Hepatocyte (in vitro differentiated cells): Measurements from ENCODE around the gene GPC5. TPM values are rescaled to one million over a fixed set of nuclear protein-coding genes. Genes with fewer than 3 reads are reported as not detected.
"Not testable (repeated sequence)": the region's sequence is repeated elsewhere in the genome, so short reads cannot be mapped to it uniquely, and the experiment has no call there.

Experiments used
- DNase-seq: peaks from one replicate; pipeline ENCODE4 v3.0.0-alpha.2; 2016; ENCODE audit warnings: low spot score
- H2AFZ ChIP-seq: fragments of 200-600 bp; sonication (generic); 2 replicates; pipeline ENCODE4 v1.6.0; 2016; ENCODE audit warnings: antibody characterized with exemption, mild to moderate bottlenecking
- H3K27ac ChIP-seq: fragments of 200-600 bp; sonication (generic); 2 replicates; pipeline ENCODE4 v1.5.1; 2016; ENCODE audit warnings: mild to moderate bottlenecking
- H3K27me3 ChIP-seq: fragments of 200-600 bp; sonication (generic); 2 replicates; pipeline ENCODE4 v1.6.1; 2016
- H3K36me3 ChIP-seq: fragments of 200-600 bp; sonication (generic); replicated peaks from 2 replicates; pipeline ENCODE4 v1.5.1; 2016; ENCODE audit warnings: low read depth; ENCODE audit not compliant: insufficient read depth
- H3K4me1 ChIP-seq: fragments of 200-600 bp; sonication (generic); 2 replicates; pipeline ENCODE4 v1.5.1; 2016; ENCODE audit warnings: mild to moderate bottlenecking, moderate library complexity; ENCODE audit not compliant: insufficient read depth
- H3K4me2 ChIP-seq: fragments of 200-600 bp; sonication (generic); 2 replicates; pipeline ENCODE4 v1.6.0; 2016
- H3K4me3 ChIP-seq: fragments of 200-600 bp; sonication (generic); 2 replicates; pipeline ENCODE4 v1.5.1; 2016; ENCODE audit warnings: mild to moderate bottlenecking
- H3K79me2 ChIP-seq: fragments of 200-600 bp; sonication (generic); 2 replicates; pipeline ENCODE4 v1.6.0; 2017; ENCODE audit warnings: mild to moderate bottlenecking
- H3K9me2 ChIP-seq: fragments of 200-600 bp; sonication (generic); replicated peaks from 2 replicates; pipeline ENCODE4 v1.6.0; 2017; ENCODE audit warnings: mild to moderate bottlenecking; ENCODE audit not compliant: insufficient read depth
- H3K9me3 ChIP-seq: fragments of 200-600 bp; sonication (generic); 2 replicates; pipeline ENCODE4 v1.5.1; 2016; ENCODE audit warnings: low read depth, mild to moderate bottlenecking
- H4K20me1 ChIP-seq: fragments of 200-600 bp; sonication (generic); 2 replicates; pipeline ENCODE4 v1.6.0; 2016; ENCODE audit warnings: mild to moderate bottlenecking; ENCODE audit not compliant: insufficient read depth, poor library complexity, severe bottlenecking
- CTCF ChIP-seq: fragments of 200-600 bp; sonication (generic); IDR thresholded peaks from 2 replicates; pipeline ENCODE4 v1.5.1; 2016; ENCODE audit warnings: antibody characterized with exemption, mild to moderate bottlenecking; ENCODE audit not compliant: poor library complexity
- EZH2 ChIP-seq: fragments of 200-600 bp; sonication (generic); IDR thresholded peaks from 2 replicates; pipeline ENCODE4 v1.6.1; 2016; ENCODE audit warnings: antibody characterized with exemption, mild to moderate bottlenecking, borderline replicate concordance
- EZH2phosphoT487 ChIP-seq: fragments of 200-600 bp; sonication (generic); IDR thresholded peaks from one replicate; pipeline ENCODE4 v1.6.1; 2018; ENCODE audit warnings: antibody characterized with exemption, mild to moderate bottlenecking, low read depth, moderate library complexity; ENCODE audit not compliant: unreplicated experiment, severe bottlenecking
- WGBS: methylation state at CpG from one replicate; pipeline ENCODE4 v1.1.6; 2016; ENCODE audit warnings: low lambda C conversion rate; ENCODE audit errors: missing lambda C conversion rate; 5-methylcytosine and 5-hydroxymethylcytosine counted together
- polyA plus RNA-seq: library from polyadenylated mRNA; unstranded; fragments of >200 nt; fragmentation: Nextera tagmentation; extraction: Ambion mirVana; gene quantifications from 2 replicates; pipeline ENCODE4 v1.2.1, GENCODE V29; 2016
- total RNA-seq: library from RNA; depleted of rRNA; stranded (reverse); fragments of >200 nt; gene quantifications from 2 replicates; pipeline ENCODE4 v1.2.3, GENCODE V29; 2014

GPC5 gene
- total and polyA plus RNA-seq, 2 experiments from 2014 or later = 3.9 to 5.4 TPM

DNA sequence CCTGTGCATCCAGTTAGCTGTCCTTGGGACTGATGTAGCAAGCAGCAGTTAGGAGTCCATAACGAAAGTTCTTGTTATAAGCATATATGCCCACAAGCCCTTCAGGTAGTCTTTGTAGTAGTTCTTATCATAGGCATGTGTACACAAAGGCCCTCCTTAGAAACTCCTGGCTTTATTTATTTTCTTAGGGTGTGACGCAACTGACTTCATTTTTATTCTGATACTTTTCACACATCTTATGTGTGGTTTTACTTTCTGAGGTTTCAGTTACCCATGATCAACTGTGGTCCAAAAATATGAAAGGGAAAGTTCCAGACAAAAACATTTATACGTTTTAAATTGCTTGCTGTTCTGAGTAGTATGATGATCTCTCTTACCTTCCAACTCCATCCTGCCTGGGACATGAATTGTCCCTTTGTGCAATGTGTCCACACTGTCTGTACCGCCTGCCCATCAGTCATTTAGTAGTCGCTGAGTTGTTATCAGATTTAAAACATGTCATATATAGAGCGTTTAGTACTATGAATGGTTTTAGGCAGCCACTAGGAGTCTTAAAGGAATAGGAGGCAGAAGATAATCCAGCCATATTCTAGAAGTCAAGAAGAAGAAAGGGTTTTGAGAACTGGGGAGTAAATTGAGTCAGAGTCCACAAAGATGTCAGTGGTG lies 19.4 kb downstream of the GPC5 start:
- no peaks in the 10 kb centered on the region for H3K9me2 ChIP-seq
- H3K27ac ChIP-seq = no peak overlapping the region
- DNase-seq = no peak
- TF ChIP-seq EZH2 (no peak), EZH2phosphoT487 (no peak), CTCF (no peak)
- WGBS = 52% methylated on average over 6 of the region's 6 CpGs
- no peak overlapping the region for H3K4me2 ChIP-seq
- no peaks in the 10 kb centered on the region for H3K9me3 ChIP-seq
- no peak overlapping the region for H3K4me3 ChIP-seq
- H3K4me1 ChIP-seq = no peaks in the 10 kb centered on the region
- no peaks in the 10 kb centered on the region for H3K79me2 ChIP-seq
- H3K27me3 ChIP-seq = no peaks in the 10 kb centered on the region
- no peak overlapping the region for H2AFZ ChIP-seq
- H4K20me1 ChIP-seq = no peaks in the 10 kb centered on the region
- no peaks in the 10 kb centered on the region for H3K36me3 ChIP-seq

- Histone ChIP-seq H4K20me1 (no peaks in the 10 kb centered on the region), H3K27me3 (no peaks in the 10 kb centered on the region), H3K79me2 (no peaks in the 10 kb centered on the region), H3K4me1 (no peaks in the 10 kb centered on the region), H3K4me2 (no peak overlapping the region), H3K9me3 (no peaks in the 10 kb centered on the region), H2AFZ (no peak overlapping the region), H3K4me3 (no peak overlapping the region), H3K9me2 (no peaks in the 10 kb centered on the region), H3K36me3 (no peaks in the 10 kb centered on the region), H3K27ac (no peak overlapping the region)
- no peak for DNase-seq
- TF ChIP-seq CTCF (no peak), EZH2 (no peak), EZH2phosphoT487 (no peak)
- 78% methylated on average over 2 of the region's 2 CpGs for WGBS
These were observed 28.5 kb downstream of the GPC5 start for GRCh38 chr13:91426913-91427312.

GRCh38 chr13:91438674-91439073 lies 40.3 kb downstream of the GPC5 start:
- H3K79me2 ChIP-seq, H3K4me3 ChIP-seq, H3K9me3 ChIP-seq, H3K4me2 ChIP-seq, H3K36me3 ChIP-seq, H4K20me1 ChIP-seq, H3K27me3 ChIP-seq, H2AFZ ChIP-seq, DNase-seq, H3K4me1 ChIP-seq, H3K27ac ChIP-seq, H3K9me2 ChIP-seq: not testable (repeated sequence)
- WGBS = 90% methylated on average over 15 of the region's 15 CpGs

DNA sequence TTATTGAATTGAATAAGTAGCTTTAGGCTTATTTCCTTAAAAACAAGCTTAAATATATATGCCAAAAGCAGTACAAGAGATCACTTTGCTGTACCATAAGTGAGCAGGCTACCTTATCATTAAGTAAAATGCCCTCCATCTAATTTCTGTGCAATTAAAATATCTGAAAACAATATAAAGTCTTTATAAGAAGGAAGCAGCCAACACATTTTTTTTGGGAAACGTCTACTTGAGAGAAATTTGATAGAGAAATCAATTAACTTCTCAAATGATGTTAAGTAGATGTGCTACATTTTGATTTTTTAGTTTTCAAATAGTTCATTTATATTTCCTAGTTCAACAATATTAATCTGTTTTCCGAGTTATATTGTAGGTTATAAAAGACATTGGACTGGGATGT lies 52.5 kb downstream of the GPC5 start:
- Histone ChIP-seq H3K4me3 (no peak overlapping the region), H3K36me3 (no peaks in the 10 kb centered on the region), H4K20me1 (no peaks in the 10 kb centered on the region), H3K9me3 (no peaks in the 10 kb centered on the region), H3K9me2 (no peaks in the 10 kb centered on the region), H3K79me2 (no peaks in the 10 kb centered on the region), H2AFZ (no peak overlapping the region), H3K27me3 (no peaks in the 10 kb centered on the region), H3K4me2 (no peak overlapping the region), H3K27ac (no peak overlapping the region), H3K4me1 (no peaks in the 10 kb centered on the region)
- TF ChIP-seq EZH2 (no peak), CTCF (no peak), EZH2phosphoT487 (no peak)
- 81% methylated on average over 2 of the region's 2 CpGs for WGBS
- DNase-seq = no peak
